Ureter (tissue), 1 donor: ENCODE measurements around the gene GPC5. TPM values are rescaled to one million over a fixed set of nuclear protein-coding genes. Genes with fewer than 3 reads are reported as not detected.

Experiments
- DNase-seq: peaks from one replicate; pipeline ENCODE4 v3.0.0-alpha.2; 2020; ENCODE audit warnings: low spot score
- total RNA-seq: library from RNA; stranded (reverse); gene quantifications from one replicate; pipeline ENCODE4 v1.2.4, GENCODE V29; 2023
- donor health status: DM: yes; HTN: yes; CAD: no.

Gene GPC5
- total RNA-seq, 1 donor from 2014 or later: 0.39 TPM

DNA sequence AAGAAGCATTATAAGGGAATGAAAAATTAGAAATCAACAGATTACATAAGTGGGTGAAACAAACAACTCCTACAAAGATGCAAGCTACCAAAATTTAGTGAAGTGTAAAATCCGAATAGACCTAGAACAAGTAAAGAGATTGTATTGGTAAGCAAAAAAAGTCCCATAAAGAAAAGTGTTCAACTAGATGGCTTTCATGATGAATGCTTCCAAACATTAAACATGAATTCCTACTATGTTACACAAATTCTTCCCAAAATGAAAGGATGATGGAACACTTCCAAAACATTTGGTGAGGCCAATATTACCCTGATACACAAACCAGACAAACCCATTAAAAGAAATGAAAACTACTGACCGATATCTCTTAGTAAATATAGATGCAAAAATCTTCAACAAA lies 139.0 kb downstream of the GPC5 start:
- no peak for DNase-seq

GRCh38 chr13:91539286-91540157 lies 141.1 kb downstream of the GPC5 start:
- no peak for DNase-seq

GRCh38 chr13:91540158-91540736 lies 141.8 kb downstream of the GPC5 start:
- no peak for DNase-seq

DNA sequence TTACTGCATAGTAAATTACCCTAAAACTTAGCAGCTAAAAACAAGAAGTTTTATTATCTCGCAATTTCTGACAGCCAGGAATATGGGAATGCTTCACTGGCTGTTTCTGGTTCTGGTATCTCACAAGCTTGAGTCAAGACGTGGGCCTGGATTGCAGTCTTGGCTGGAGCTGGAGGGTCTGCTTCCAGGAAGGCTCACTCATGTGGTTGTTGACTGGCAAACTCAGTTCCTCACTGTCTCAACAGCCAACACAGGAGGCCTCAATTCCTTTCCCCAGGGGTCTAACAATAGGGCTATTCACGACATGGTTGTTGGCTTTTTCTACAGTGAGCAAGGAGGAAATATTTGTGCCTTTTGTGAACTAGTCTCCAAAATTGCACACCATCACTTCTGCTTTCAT lies 146.3 kb downstream of the GPC5 start:
- no peak for DNase-seq

GRCh38 chr13:91546900-91547299 lies 148.5 kb downstream of the GPC5 start:
- no peak for DNase-seq

- no peak for DNase-seq
These were observed 155.2 kb downstream of the GPC5 start for GRCh38 chr13:91553584-91553983.

DNA sequence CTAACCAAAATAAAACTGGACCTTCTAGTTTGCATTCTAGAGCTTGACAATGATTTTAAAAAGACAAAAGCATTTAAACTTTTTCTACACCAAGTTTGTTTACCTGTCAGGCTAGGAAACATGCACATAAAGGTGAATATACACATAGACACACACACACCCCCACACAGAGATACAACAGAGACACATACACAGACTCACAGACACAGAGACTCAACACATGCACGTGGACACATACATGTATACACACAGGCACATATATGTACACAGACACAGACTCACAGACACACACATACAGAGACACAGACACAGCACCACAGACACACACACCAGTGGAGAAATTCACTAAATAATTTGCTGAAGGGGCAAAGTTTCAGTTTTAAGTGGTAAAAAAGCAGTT lies 155.7 kb downstream of the GPC5 start:
- no peak for DNase-seq

GRCh38 chr13:91557328-91558090 lies 159.1 kb downstream of the GPC5 start:
- DNase-seq: no peak

GRCh38 chr13:91563799-91564198 lies 165.4 kb downstream of the GPC5 start:
- DNase-seq: no peak

GRCh38 chr13:91564396-91564795 lies 166.0 kb downstream of the GPC5 start:
- no peak for DNase-seq

DNA sequence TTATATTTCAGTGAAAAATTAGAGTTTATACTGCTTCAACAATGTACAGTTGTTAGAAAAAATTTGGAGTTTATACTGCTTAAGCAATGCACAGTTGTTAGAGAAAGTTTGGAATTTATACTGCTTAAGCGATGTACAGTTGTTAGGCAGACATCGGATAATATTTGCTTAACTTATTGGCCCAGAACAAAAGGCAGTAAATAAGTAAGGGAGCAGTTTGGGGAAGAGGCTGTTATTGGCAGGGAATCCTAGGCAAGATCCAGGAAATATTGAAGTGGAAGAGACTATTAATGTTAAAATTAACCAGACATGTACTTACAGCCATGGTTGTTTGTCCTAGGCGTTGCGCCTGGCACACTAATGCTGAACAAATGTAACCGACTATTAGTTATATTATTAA lies 166.9 kb downstream of the GPC5 start:
- DNase-seq: no peak

- DNase-seq: no peak
These were observed 169.2 kb downstream of the GPC5 start for GRCh38 chr13:91567485-91568207.

- no peak for DNase-seq
These were observed 173.3 kb downstream of the GPC5 start for GRCh38 chr13:91571681-91572080.

- DNase-seq: no peak
These were observed 174.0 kb downstream of the GPC5 start for GRCh38 chr13:91572439-91572838.

DNA sequence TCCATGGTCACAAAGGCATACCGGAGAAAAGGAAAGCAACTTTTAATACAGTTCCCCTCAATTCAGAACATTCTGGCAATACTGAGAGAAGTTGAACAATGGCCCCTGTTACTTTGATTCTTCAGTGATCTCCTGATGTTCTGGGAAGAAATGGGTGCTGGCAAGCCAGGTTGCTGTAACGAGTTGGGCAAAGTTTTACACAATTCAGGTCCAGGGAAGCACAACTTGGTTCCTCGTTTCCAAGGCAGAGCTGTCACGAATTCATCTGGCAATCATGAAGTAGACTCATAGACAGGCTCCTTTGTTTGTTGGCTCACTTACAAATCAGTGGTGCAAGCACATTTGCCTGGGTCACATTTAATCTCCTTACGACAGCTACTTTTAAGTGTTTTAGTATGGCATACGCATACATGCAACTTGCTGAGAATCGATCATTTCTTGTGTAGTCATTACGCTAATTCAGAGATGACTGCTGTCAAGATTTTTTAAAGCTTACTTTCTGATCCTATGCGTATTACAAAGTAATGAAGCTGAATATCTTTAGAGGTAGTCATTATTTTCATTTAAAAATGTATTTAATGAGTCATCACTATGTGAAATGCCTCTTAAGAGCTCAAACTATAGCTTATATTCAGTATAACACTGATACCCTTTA lies 174.7 kb downstream of the GPC5 start:
- no peak for DNase-seq

DNA sequence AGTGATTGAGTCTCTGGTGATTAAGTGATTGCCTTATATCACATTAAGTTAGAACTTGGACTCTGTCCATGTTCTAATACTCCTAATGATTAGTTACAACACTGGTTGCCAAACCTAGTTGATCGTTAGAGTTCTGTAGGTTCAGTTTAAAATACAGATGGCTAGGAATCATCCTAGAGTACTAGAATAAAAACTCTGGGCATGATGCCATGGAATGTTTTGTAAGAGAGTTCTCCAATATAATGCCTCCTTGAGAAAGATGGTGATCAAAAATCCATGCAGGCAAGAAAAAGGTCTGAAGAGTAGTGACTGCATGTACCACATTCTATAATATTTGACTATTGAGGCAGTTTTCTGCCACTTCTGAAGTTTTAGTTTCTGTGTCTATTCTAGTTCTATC lies 176.3 kb downstream of the GPC5 start:
- no peak for DNase-seq

DNA sequence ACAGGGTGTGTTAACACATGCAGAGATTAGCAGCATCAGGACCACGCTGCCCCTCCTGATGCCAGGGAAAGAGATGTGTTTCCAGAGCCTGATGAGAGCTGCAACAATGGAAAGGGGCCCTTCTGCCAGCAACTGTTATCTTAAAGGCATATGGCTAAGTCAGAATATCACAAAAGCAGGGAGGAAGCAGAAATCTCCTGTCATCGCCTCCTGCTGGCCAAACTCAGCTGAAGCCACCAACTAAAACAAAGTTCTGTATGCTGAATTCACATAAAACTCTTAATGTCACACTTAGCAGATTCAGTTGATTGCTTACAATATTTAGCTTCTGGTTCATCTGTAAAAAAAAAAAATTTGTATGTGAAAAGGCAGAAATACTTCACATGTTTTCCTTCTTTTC lies 178.2 kb downstream of the GPC5 start:
- DNase-seq: no peak

- no peak for DNase-seq
These were observed 180.9 kb downstream of the GPC5 start for GRCh38 chr13:91579320-91579719.

DNA sequence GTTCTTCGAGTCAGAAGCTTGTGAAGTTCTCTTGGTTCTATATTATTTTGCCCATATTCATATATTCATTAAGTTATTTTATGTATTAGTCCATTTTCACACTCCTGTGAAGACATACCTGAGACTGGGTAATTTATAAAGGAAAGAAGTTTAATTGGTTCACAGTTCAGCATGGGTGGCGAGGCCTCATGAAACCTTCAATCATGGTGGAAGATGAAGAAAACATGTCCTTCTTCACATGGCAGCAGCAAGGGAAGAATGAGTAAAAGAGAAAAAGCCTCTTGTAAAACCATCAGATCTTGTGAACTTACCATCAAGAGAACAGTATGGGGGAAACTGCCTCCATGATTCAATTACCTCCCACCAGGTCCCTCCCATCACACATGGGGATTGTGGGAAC lies 182.3 kb downstream of the GPC5 start:
- no peak for DNase-seq

DNA sequence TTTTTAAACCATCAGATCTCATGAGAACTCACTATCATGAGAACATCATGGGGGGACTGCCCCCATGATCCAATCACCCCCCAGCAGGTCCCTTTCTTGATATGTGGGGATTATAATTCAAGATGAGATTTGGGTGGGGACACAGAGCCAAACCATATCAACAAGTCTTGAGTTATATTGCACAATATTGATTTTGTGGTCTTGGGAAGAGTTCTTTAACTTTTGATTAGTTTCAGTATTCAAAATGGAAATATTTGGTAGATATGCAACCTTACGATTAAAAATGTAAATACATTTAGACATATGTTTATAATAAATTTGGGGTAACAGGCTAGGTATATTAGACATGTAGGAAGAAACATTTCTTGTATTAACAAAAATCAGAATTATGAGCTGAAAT lies 188.2 kb downstream of the GPC5 start:
- DNase-seq: no peak

- DNase-seq: no peak
These were observed 190.1 kb downstream of the GPC5 start for GRCh38 chr13:91588541-91588940.
